Measurements from ENCODE around the gene L1CAM. TPM values are rescaled to one million over a fixed set of nuclear protein-coding genes. Genes with fewer than 3 reads are reported as not detected.

L1CAM gene
- total RNA-seq, 3 donors from 2014 or later: 0.29 to 1.8 (median 0.66) TPM

- peak in 1 of 2 donors; percentile 56 for DNase-seq (ENCODE audit: low spot score in 2 of 2)
- peaks cover 0 to 94% of the 10 kb centered on the region in 2 donors for H3K27me3 ChIP-seq
- no peaks in the 10 kb centered on the region for H3K9me3 ChIP-seq
- TF ChIP-seq POLR2AphosphoS5 (IDR thresholded peaks at IDR 0.05) (no peak), CTCF (IDR thresholded peaks at IDR 0.05) (no peak), POLR2A (IDR thresholded peaks at IDR 0.05) (no peak)
- H3K27ac ChIP-seq: no peak overlapping the region
- no peaks in the 10 kb centered on the region for H3K4me1 ChIP-seq
- no peaks in the 10 kb centered on the region for H3K36me3 ChIP-seq
- H3K4me3 ChIP-seq: no peak overlapping the region
- intact Hi-C loops (cut with DNase I; ENCODE audit: low total_unique reads): no loop called here
These were observed 10.4 kb downstream of the L1CAM start for GRCh38 chrX:153875391-153876111.

GRCh38 chrX:153874366-153875125, 11.4 kb downstream of the L1CAM start:
- intact Hi-C loops (cut with DNase I; ENCODE audit: low total_unique reads): no loop called here
- no peaks in the 10 kb centered on the region for H3K4me1 ChIP-seq
- H3K27ac ChIP-seq: no peak overlapping the region
- no peaks in the 10 kb centered on the region for H3K9me3 ChIP-seq
- no peak overlapping the region for H3K4me3 ChIP-seq
- peaks cover 2 to 94% of the 10 kb centered on the region in 2 donors for H3K27me3 ChIP-seq
- no peak for DNase-seq (ENCODE audit: low spot score in 2 of 2)
- TF ChIP-seq CTCF (IDR thresholded peaks at IDR 0.05): no peak
- no peak for TF ChIP-seq POLR2A (IDR thresholded peaks at IDR 0.05)
- no peak for TF ChIP-seq POLR2AphosphoS5 (IDR thresholded peaks at IDR 0.05)
- H3K36me3 ChIP-seq: no peaks in the 10 kb centered on the region

- H3K36me3 ChIP-seq: no peaks in the 10 kb centered on the region
- H3K4me1 ChIP-seq: no peaks in the 10 kb centered on the region
- H3K27me3 ChIP-seq: peaks cover 3 to 94% of the 10 kb centered on the region in 2 donors
- TF ChIP-seq CTCF (IDR thresholded peaks at IDR 0.05) (no peak), POLR2A (IDR thresholded peaks at IDR 0.05) (no peak), POLR2AphosphoS5 (IDR thresholded peaks at IDR 0.05) (no peak)
- no peaks in the 10 kb centered on the region for H3K9me3 ChIP-seq
- no peak overlapping the region for H3K4me3 ChIP-seq
- no peak for DNase-seq (ENCODE audit: low spot score in 2 of 2)
- no peak overlapping the region for H3K27ac ChIP-seq
- intact Hi-C loops (cut with DNase I; ENCODE audit: low total_unique reads): no loop called here
These were observed 11.9 kb downstream of the L1CAM start for GRCh38 chrX:153874085-153874365.

- intact Hi-C loops (cut with DNase I; ENCODE audit: low total_unique reads): no loop called here
- Histone ChIP-seq H3K27me3 (peaks cover 3 to 93% of the 10 kb centered on the region in 2 donors), H3K9me3 (no peaks in the 10 kb centered on the region), H3K36me3 (no peaks in the 10 kb centered on the region), H3K4me3 (no peak overlapping the region), H3K4me1 (no peaks in the 10 kb centered on the region), H3K27ac (no peak overlapping the region)
- no peak for DNase-seq (ENCODE audit: low spot score in 2 of 2)
- TF ChIP-seq POLR2AphosphoS5 (IDR thresholded peaks at IDR 0.05): no peak
- TF ChIP-seq POLR2A (IDR thresholded peaks at IDR 0.05): no peak
- no peak for TF ChIP-seq CTCF (IDR thresholded peaks at IDR 0.05)
These were observed 12.5 kb downstream of the L1CAM start for GRCh38 chrX:153873282-153874084.
